Stomach (tissue), 9 donors: ENCODE measurements around the gene FXYD7. TPM values are rescaled to one million over a fixed set of nuclear protein-coding genes. Genes with fewer than 3 reads are reported as not detected.

Source experiments
- DNase-seq, 2 donors: peaks; one replicate each; pipeline versions ENCODE4 v3.0.0 to v3.0.0-alpha.2; 2013 to 2019
- H3K27ac ChIP-seq, 5 donors: fragments of 200-600 bp in 4 of 5; sonication (generic) in 4 of 5; one replicate each; pipeline ENCODE4 v1.5.1; 2013 to 2019; ENCODE audit warnings: mild to moderate bottlenecking in 1 of 5, moderate library complexity in 1 of 5
- H3K27me3 ChIP-seq, 3 donors: fragments of 200-600 bp; sonication (generic); one replicate each; pipeline ENCODE4 v1.5.1; 2017 to 2019; ENCODE audit warnings: mixed run types in 1 of 3
- H3K36me3 ChIP-seq, 4 donors: fragments of 200-600 bp; sonication (generic); 1 replicate in 3 of 4; 2 replicates in 1 of 4; pipeline ENCODE4 v1.5.1; 2016 to 2019
- H3K4me1 ChIP-seq, 4 donors: fragments of 200-600 bp; sonication (generic); one replicate each; pipeline ENCODE4 v1.5.1; 2016 to 2019
- H3K4me3 ChIP-seq, 4 donors: fragments of 200-600 bp; sonication (generic) in 3 of 4; one replicate each; pipeline ENCODE4 v1.5.1; 2016 to 2019; ENCODE audit warnings: mild to moderate bottlenecking in 1 of 4
- H3K9me3 ChIP-seq, 4 donors: fragments of 200-600 bp; sonication (generic); one replicate each; pipeline ENCODE4 v1.5.1; 2016 to 2019
- CTCF ChIP-seq, 7 experiments: fragments of 450-650 bp in 4 of 7; fragments of 200-600 bp in 3 of 7; sonication (generic) in 3 of 7; IDR thresholded peaks; one replicate each; pipeline ENCODE4 v1.5.1; 2016 to 2019; ENCODE audit warnings: antibody characterized with exemption in 7 of 7, control low read depth in 2 of 7, mild to moderate bottlenecking in 1 of 7
- EP300 ChIP-seq: sonication (generic); formaldehyde crosslinking; IDR thresholded peaks from one replicate; pipeline ENCODE4 v1.6.1; 2017; ENCODE audit warnings: antibody characterized with exemption
- POLR2A ChIP-seq, 4 donors: fragments of 450-650 bp; IDR thresholded peaks; one replicate each; pipeline ENCODE4 v1.6.1; 2016; ENCODE audit warnings: antibody characterized with exemption in 4 of 4, control low read depth in 2 of 4, mild to moderate bottlenecking in 1 of 4, moderate library complexity in 1 of 4
- POLR2AphosphoS5 ChIP-seq, 3 donors: sonication (generic); formaldehyde crosslinking; IDR thresholded peaks; one replicate each; pipeline ENCODE4 v1.6.1; 2016; ENCODE audit warnings: antibody characterized with exemption in 3 of 3
- WGBS, 5 donors: extraction: QIAGEN DNeasy Blood & Tissue Kit in 3 of 5; methylation state at CpG; one replicate each; pipeline versions ENCODE4 v1.1.5 to v1.1.7; 2013 to 2018; 5-methylcytosine and 5-hydroxymethylcytosine counted together
- intact Hi-C: fragments of 100-400 bp; cut with DNase I; formaldehyde crosslinking; loops from one replicate; pipeline ENCODE4 v1.15.1; 2023; ENCODE audit warnings: low total_unique reads
- polyA plus RNA-seq, 3 donors: library from polyadenylated mRNA; stranded (reverse); fragments of 200-250 nt; gene quantifications; one replicate each; pipeline ENCODE4 v1.2.3, GENCODE V29; 2013
- small RNA-seq, 4 donors: library from RNA; depleted of rRNA; stranded (forward); fragments of <200 nt; gene quantifications; one replicate each; pipeline ENCODE3, GENCODE V24; 2016
- total RNA-seq, 5 donors: library from RNA; depleted of rRNA; stranded (reverse); fragments of >200 nt; gene quantifications; one replicate each; pipeline versions ENCODE4 v1.1.0 to v1.2.3, GENCODE V29; 2014 to 2016
- donor health status: healthy with polysubstance abuse.
- donor health status: Bipolar disorder and iron deficiency.
- donor health status: healthy.

Gene FXYD7
- total and polyA plus RNA-seq, 8 donors: 0.55 to 2.6 TPM; not detected in 6

GRCh38 chr19:35202722-35203688, 60.0 kb downstream of the FXYD7 start:
- WGBS, 5 donors: 79 to 87% (median 83%) methylated on average over 4 of the region's 4 CpGs
- TF ChIP-seq EP300 (no peak), POLR2A (IDR thresholded peaks at IDR 0.05) (no peak), CTCF (IDR thresholded peaks at IDR 0.05) (no peak), POLR2AphosphoS5 (IDR thresholded peaks at IDR 0.05) (no peak)
- no peak for DNase-seq
- no peaks in the 10 kb centered on the region for H3K36me3 ChIP-seq
- intact Hi-C loops: no loop called here
- H3K27ac ChIP-seq: no peak overlapping the region
- peaks cover 0 to 3% (median 0%) of the 10 kb centered on the region in 3 donors for H3K27me3 ChIP-seq
- no peak overlapping the region for H3K4me3 ChIP-seq
- H3K4me1 ChIP-seq: peaks cover 3 to 33% (median 19%) of the 10 kb centered on the region in 4 donors
- no peaks in the 10 kb centered on the region for H3K9me3 ChIP-seq

Small RNA genes lying within 50 kb of the gene (small RNA-seq; reads per million reads assigned to genes)
- 0 reads per million in 4 donors for gene AC020907.2

Other genes starting within 250 kb of the FXYD7 start
- gene ZNF30, start 216.4 kb upstream of the FXYD7 start, total RNA-seq: 1 to 10 TPM in 3 of 5 donors, under 1 TPM in 1, not detected in 1; 0.58 to 4.1 (median 3.5) TPM
- gene ZNF30, start 216.4 kb upstream of the FXYD7 start, polyA plus RNA-seq: 1 to 10 TPM; 1.2 to 6.1 (median 1.4) TPM
- 10 to 100 TPM in 2 of 5 donors, 1 to 10 TPM in 2, under 1 TPM in 1; 0.87 to 14.3 (median 8.4) TPM for gene ZNF792, start 179.0 kb upstream of the FXYD7 start, total RNA-seq
- gene ZNF792, start 179.0 kb upstream of the FXYD7 start, polyA plus RNA-seq: 1 to 10 TPM in 1 of 3 donors, under 1 TPM in 2; 0.78 to 1.4 (median 0.87) TPM
- 10 to 100 TPM; 39.7 to 74.1 (median 48.1) TPM for gene GRAMD1A, start 142.9 kb upstream of the FXYD7 start, total RNA-seq
- gene GRAMD1A, start 142.9 kb upstream of the FXYD7 start, polyA plus RNA-seq: 10 to 100 TPM; 29.8 to 52.2 (median 34.4) TPM
- 10 to 100 TPM in 1 of 5 donors, 1 to 10 TPM in 3, not detected in 1; 1.3 to 36.6 (median 3.5) TPM for gene SCN1B, start 112.8 kb upstream of the FXYD7 start, total RNA-seq
- gene SCN1B, start 112.8 kb upstream of the FXYD7 start, polyA plus RNA-seq: 1 to 10 TPM; 3.7 to 8.6 (median 6.1) TPM
- 10 to 100 TPM in 4 of 5 donors, not detected in 1; 14.7 to 45.2 (median 21.9) TPM for gene HPN, start 101.5 kb upstream of the FXYD7 start, total RNA-seq
- 10 to 100 TPM; 19.2 to 39.4 (median 33.7) TPM for gene HPN, start 101.5 kb upstream of the FXYD7 start, polyA plus RNA-seq
- 100 to 1,000 TPM in 4 of 5 donors, 10 to 100 TPM in 1; 84.8 to 704 (median 191) TPM for gene FXYD3, start 27.4 kb upstream of the FXYD7 start, total RNA-seq
- 100 to 1,000 TPM; 442 to 800 (median 537) TPM for gene FXYD3, start 27.4 kb upstream of the FXYD7 start, polyA plus RNA-seq
- 10 to 100 TPM in 3 of 5 donors, 1 to 10 TPM in 2; 3.1 to 40.0 (median 16.3) TPM for gene LGI4, start 8.2 kb upstream of the FXYD7 start, total RNA-seq
- 10 to 100 TPM in 2 of 3 donors, 1 to 10 TPM in 1; 4.4 to 18.6 (median 10.4) TPM for gene LGI4, start 8.2 kb upstream of the FXYD7 start, polyA plus RNA-seq
- 100 to 1,000 TPM in 1 of 5 donors, 10 to 100 TPM in 2, 1 to 10 TPM in 1, not detected in 1; 7.5 to 193 (median 14.8) TPM for gene FXYD1, start 4.4 kb upstream of the FXYD7 start, total RNA-seq
- gene FXYD1, start 4.4 kb upstream of the FXYD7 start, polyA plus RNA-seq: 10 to 100 TPM; 24.0 to 67.4 (median 60.3) TPM
- gene FXYD5, start 11.5 kb downstream of the FXYD7 start, total RNA-seq: 100 to 1,000 TPM in 1 of 5 donors, 10 to 100 TPM in 4; 10.3 to 118 (median 19.2) TPM
- 10 to 100 TPM; 37.9 to 81.1 (median 55.0) TPM for gene FXYD5, start 11.5 kb downstream of the FXYD7 start, polyA plus RNA-seq
- gene FAM187B, start 85.5 kb downstream of the FXYD7 start, total RNA-seq: not detected
- gene FAM187B, start 85.5 kb downstream of the FXYD7 start, polyA plus RNA-seq: under 1 TPM in 1 of 3 donors, not detected in 2; 0.25 TPM
- 100 to 1,000 TPM in 2 of 5 donors, 10 to 100 TPM in 3; 20.4 to 174 (median 72.8) TPM for gene LSR, start 105.7 kb downstream of the FXYD7 start, total RNA-seq
- gene LSR, start 105.7 kb downstream of the FXYD7 start, polyA plus RNA-seq: 10 to 100 TPM; 17.9 to 90.7 (median 84.4) TPM
- gene USF2, start 125.7 kb downstream of the FXYD7 start, total RNA-seq: 100 to 1,000 TPM in 1 of 5 donors, 10 to 100 TPM in 4; 26.8 to 105 (median 71.8) TPM
- gene USF2, start 125.7 kb downstream of the FXYD7 start, polyA plus RNA-seq: 100 to 1,000 TPM in 1 of 3 donors, 10 to 100 TPM in 2; 83.9 to 109 (median 88.2) TPM
- 10 to 100 TPM in 1 of 5 donors, not detected in 4; 10.4 TPM for gene HAMP, start 139.3 kb downstream of the FXYD7 start, total RNA-seq
- gene HAMP, start 139.3 kb downstream of the FXYD7 start, polyA plus RNA-seq: 1 to 10 TPM in 1 of 3 donors, under 1 TPM in 1, not detected in 1; 0.60 to 6.6 TPM
- 1 to 10 TPM in 1 of 5 donors, under 1 TPM in 1, not detected in 3; 0.73 to 5.5 TPM for gene MAG, start 148.9 kb downstream of the FXYD7 start, total RNA-seq
- under 1 TPM in 1 of 3 donors, not detected in 2; 0.05 TPM for gene MAG, start 148.9 kb downstream of the FXYD7 start, polyA plus RNA-seq
- 1 to 10 TPM in 2 of 5 donors, not detected in 3; 3.1 to 5.7 TPM for gene CD22, start 185.9 kb downstream of the FXYD7 start, total RNA-seq
- gene CD22, start 185.9 kb downstream of the FXYD7 start, polyA plus RNA-seq: 1 to 10 TPM; 2.0 to 5.5 (median 4.0) TPM
- under 1 TPM in 1 of 5 donors, not detected in 4; 0.18 TPM for gene FFAR1, start 204.6 kb downstream of the FXYD7 start, total RNA-seq
- gene FFAR1, start 204.6 kb downstream of the FXYD7 start, polyA plus RNA-seq: not detected
- gene FFAR3, start 215.2 kb downstream of the FXYD7 start, total RNA-seq: not detected
- gene FFAR3, start 215.2 kb downstream of the FXYD7 start, polyA plus RNA-seq: under 1 TPM in 2 of 3 donors, not detected in 1; 0.30 to 0.56 TPM
- not detected for gene GPR42, start 227.8 kb downstream of the FXYD7 start, total RNA-seq
- under 1 TPM in 1 of 3 donors, not detected in 2; 0.19 TPM for gene GPR42, start 227.8 kb downstream of the FXYD7 start, polyA plus RNA-seq